Erythroblast (primary cell): ENCODE results near the gene CFAP54.

Experiments
- GATA1 ChIP-seq: IDR thresholded peaks from 2 replicates; pipeline ENCODE4 v1.6.1; 2011; ENCODE audit warnings: low read depth, mild to moderate bottlenecking, control low read depth, low read length, moderate library complexity
- POLR2A ChIP-seq: IDR thresholded peaks from 2 replicates; pipeline ENCODE4 v1.6.1; 2011; ENCODE audit warnings: mild to moderate bottlenecking, low read length

DNA sequence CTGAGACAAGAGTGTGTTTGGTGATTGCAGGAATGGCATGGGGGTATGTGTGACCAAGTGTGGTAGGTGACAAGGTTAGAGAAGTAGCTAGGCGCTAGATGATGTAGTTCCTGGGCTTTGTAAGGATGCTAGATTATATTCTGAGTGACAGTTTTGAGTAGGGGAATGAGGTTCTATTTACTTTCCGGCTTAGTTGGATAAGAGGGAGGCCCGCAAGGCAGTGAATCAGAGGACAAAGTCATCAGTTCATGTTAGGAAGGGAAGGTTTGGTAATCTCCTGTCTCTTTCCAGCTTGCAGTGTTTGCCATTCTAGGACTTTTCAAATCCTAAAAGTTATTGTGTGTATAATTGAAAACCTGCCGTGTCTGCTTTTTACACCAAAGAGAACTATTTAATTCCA, 45.0 kb downstream of the CFAP54 start:
- no peak for TF ChIP-seq POLR2A
- no peak for TF ChIP-seq GATA1
